Activated CD8-positive, alpha-beta T cell treated with anti-CD3 and anti-CD28 coated beads for 36 hours (primary cell): ENCODE results near the gene NSG2. TPM values are rescaled to one million over a fixed set of nuclear protein-coding genes. Genes with fewer than 3 reads are reported as not detected.

ENCODE experiments used
- ATAC-seq: fragments of 200-7000 bp; cut with Tn5 transposase; one replicate; pipeline ENCODE4 v1.10.0; 2021; ENCODE audit warnings: mild to moderate bottlenecking, moderate library complexity
- CTCF ChIA-PET: fragments of 350-600 bp; sonication (Branson Sonifier 250); formaldehyde crosslinking; loops from one replicate; lab custom pipeline; 2021; ENCODE audit warnings: antibody characterized with exemption; lab: Charles Lee
- POLR2A ChIA-PET: fragments of 350-600 bp; sonication (Branson Sonifier 250); formaldehyde crosslinking; loops from one replicate; lab custom pipeline; 2021; ENCODE audit warnings: antibody characterized with exemption; lab: Charles Lee
- DNase-seq: peaks from one replicate; pipeline ENCODE4 v3.0.0-alpha.2; 2020
- H3K27ac Mint-ChIP-seq: one replicate; pipeline ENCODE4 v1.8.0; 2021; ENCODE audit warnings: mild to moderate bottlenecking, mixed read lengths
- H3K27me3 Mint-ChIP-seq: one replicate; pipeline ENCODE4 v1.8.0; 2021; ENCODE audit warnings: mixed read lengths
- H3K36me3 Mint-ChIP-seq: one replicate; pipeline ENCODE4 v1.8.0; 2021; ENCODE audit warnings: low read depth, mixed read lengths
- H3K4me1 Mint-ChIP-seq: one replicate; pipeline ENCODE4 v1.8.0; 2021; ENCODE audit warnings: low read depth, mixed read lengths
- H3K4me3 Mint-ChIP-seq: one replicate; pipeline ENCODE4 v1.8.0; 2021; ENCODE audit warnings: mild to moderate bottlenecking, moderate library complexity, mixed read lengths
- H3K9me3 Mint-ChIP-seq: one replicate; pipeline ENCODE4 v1.8.0; 2021; ENCODE audit warnings: mixed read lengths
- intact Hi-C: fragments of 100-400 bp; cut with micrococcal nuclease; formaldehyde crosslinking; loops from one replicate; pipeline ENCODE4 v1.10.0; 2022
- total RNA-seq, 2 experiments: library from RNA; stranded (reverse); gene quantifications; one replicate each; pipeline ENCODE4 v1.2.3, GENCODE V29; 2021
- TF ChIP-seq, protein P1 (sequence below): fragments of 200-600 bp; IDR thresholded peaks from one replicate; pipeline ENCODE4 v1.8.0; 2022; ENCODE audit warnings: antibody characterized with exemption, mild to moderate bottlenecking

NSG2 gene
- total RNA-seq = not detected

DNA sequence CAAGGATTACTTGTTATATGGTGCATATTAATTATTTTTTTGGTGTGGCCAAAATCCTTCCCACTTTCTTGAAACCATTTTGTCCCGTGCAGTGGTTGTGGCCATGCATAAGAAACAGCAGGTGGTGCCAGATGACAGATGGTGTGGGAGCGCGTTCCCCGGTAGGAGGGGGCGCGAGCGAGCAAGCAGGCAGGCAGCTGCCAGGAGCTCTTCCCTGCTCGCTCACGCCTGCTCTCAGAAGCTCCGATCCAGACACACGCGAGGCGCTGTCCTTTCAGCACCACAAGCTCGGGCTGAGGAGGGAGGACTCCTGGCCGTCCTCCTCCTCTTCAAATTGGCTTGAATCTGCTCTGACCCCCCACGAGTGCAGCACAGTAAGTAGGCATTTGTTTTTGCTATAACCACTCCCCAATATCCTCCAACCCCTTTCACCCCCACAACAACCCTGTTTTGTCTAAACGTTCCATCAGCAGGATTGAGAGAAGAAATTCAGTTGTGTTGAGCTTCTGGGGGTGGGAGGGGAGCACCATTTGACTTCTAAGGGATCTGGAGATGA, at the start of gene NSG2:
Gene NSG2, plus strand, starts transcription at position 237 of the 556 bp plus-strand sequence. CDS start 1,050 bp downstream, outside the sequence.
- DNase-seq = peak; percentile 60
- H3K4me1 Mint-ChIP-seq = no peaks in the 10 kb centered on the region
- intact Hi-C loops = no loop called here
- CTCF ChIA-PET = interaction anchor here (1.1 kb wide), 1 partner anchor 266 kb away, joined by 7 read pairs; no protein-coding TSS in a partner anchor
- H3K27ac Mint-ChIP-seq = no peak within 1 kb of the TSS
- no peak within 1 kb of the TSS for H3K4me3 Mint-ChIP-seq
- POLR2A ChIA-PET = no interaction called here
- peak; percentile 79 for ATAC-seq
- no peaks in the 10 kb centered on the region for H3K9me3 Mint-ChIP-seq
- TF ChIP-seq, protein P1, sequence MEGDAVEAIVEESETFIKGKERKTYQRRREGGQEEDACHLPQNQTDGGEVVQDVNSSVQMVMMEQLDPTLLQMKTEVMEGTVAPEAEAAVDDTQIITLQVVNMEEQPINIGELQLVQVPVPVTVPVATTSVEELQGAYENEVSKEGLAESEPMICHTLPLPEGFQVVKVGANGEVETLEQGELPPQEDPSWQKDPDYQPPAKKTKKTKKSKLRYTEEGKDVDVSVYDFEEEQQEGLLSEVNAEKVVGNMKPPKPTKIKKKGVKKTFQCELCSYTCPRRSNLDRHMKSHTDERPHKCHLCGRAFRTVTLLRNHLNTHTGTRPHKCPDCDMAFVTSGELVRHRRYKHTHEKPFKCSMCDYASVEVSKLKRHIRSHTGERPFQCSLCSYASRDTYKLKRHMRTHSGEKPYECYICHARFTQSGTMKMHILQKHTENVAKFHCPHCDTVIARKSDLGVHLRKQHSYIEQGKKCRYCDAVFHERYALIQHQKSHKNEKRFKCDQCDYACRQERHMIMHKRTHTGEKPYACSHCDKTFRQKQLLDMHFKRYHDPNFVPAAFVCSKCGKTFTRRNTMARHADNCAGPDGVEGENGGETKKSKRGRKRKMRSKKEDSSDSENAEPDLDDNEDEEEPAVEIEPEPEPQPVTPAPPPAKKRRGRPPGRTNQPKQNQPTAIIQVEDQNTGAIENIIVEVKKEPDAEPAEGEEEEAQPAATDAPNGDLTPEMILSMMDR = peak; percentile 32
- peaks cover 17% of the 10 kb centered on the region for H3K27me3 Mint-ChIP-seq
- H3K36me3 Mint-ChIP-seq = no peaks in the 10 kb centered on the region

DNA sequence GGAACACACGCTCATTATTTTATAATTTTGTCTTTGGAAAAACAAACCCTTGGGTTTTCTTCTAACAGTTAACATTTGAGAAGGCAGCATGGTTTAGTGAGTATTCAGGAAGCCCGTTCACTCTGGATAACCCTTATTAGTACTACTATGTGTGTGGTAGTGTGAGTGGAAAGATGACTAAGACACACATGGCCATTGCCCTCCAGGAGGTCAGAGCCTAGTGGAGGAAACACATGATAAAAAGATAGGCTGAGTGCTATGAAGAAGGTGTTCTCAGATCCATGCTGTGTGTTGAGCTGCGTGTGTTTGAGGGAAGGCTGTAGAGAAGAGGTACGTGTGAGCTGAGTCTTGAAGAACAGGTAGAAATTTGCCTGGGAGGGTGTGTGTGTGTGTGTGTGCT, 48.2 kb upstream of the NSG2 start:
- Mint-ChIP-seq H3K36me3 (no peaks in the 10 kb centered on the region), H3K27me3 (peaks cover 24% of the 10 kb centered on the region), H3K4me3 (no peak overlapping the region), H3K9me3 (no peaks in the 10 kb centered on the region), H3K27ac (no peak overlapping the region), H3K4me1 (no peaks in the 10 kb centered on the region)
- no peak for DNase-seq
- ATAC-seq = no peak
- ChIA-PET POLR2A (no interaction called here), CTCF (no interaction called here)
- TF ChIP-seq, protein P1 = no peak
- intact Hi-C loops = no loop called here

DNA sequence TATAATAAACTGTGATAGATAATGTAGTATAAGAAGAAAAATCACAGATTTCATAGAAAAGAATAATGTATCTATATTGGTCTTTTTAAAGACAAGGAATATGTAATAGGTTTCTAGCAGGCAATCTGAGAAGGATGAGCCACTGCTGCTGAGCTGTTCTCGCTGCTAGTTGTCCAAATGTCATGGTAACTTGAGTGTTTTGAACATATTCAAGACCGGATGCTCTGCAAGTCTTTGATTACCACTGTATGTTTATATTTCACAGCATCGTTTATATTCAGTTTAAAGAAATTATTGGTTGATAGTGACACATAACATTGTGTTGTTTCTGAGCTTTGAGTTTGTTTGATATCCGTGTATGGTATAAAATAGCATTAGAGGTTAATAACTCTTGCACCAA, 47.0 kb upstream of the NSG2 start:
- H3K36me3 Mint-ChIP-seq = no peaks in the 10 kb centered on the region

GRCh38 chr5:174000076-174000475, 45.4 kb upstream of the NSG2 start:
- H3K36me3 Mint-ChIP-seq = no peaks in the 10 kb centered on the region
- no peak overlapping the region for H3K4me3 Mint-ChIP-seq
- intact Hi-C loops = no loop called here
- no peaks in the 10 kb centered on the region for H3K4me1 Mint-ChIP-seq
- H3K9me3 Mint-ChIP-seq = no peaks in the 10 kb centered on the region
- no peak for ATAC-seq
- TF ChIP-seq, protein P1 = no peak
- CTCF ChIA-PET = no interaction called here
- POLR2A ChIA-PET = no interaction called here
- peaks cover 25% of the 10 kb centered on the region for H3K27me3 Mint-ChIP-seq
- DNase-seq = no peak
- no peak overlapping the region for H3K27ac Mint-ChIP-seq

More for the DNA sequence above, 47.0 kb upstream of the NSG2 start:
- Mint-ChIP-seq H3K27me3 (peaks cover 27% of the 10 kb centered on the region), H3K4me1 (no peaks in the 10 kb centered on the region), H3K9me3 (no peaks in the 10 kb centered on the region), H3K4me3 (no peak overlapping the region), H3K27ac (no peak overlapping the region)
- ATAC-seq (no peak), DNase-seq (no peak)
- intact Hi-C loops = no loop called here
- ChIA-PET POLR2A (no interaction called here), CTCF (no interaction called here)
- TF ChIP-seq, protein P1 = no peak

GRCh38 chr5:174003795-174004194, 41.7 kb upstream of the NSG2 start:
- H3K27ac Mint-ChIP-seq = no peak overlapping the region
- H3K4me3 Mint-ChIP-seq = no peak overlapping the region
- H3K4me1 Mint-ChIP-seq = no peaks in the 10 kb centered on the region
- TF ChIP-seq, protein P1 = no peak
- peaks cover 20% of the 10 kb centered on the region for H3K27me3 Mint-ChIP-seq
- no peaks in the 10 kb centered on the region for H3K36me3 Mint-ChIP-seq
- ChIA-PET CTCF (no interaction called here), POLR2A (no interaction called here)
- H3K9me3 Mint-ChIP-seq = no peaks in the 10 kb centered on the region
- DNase-seq (no peak), ATAC-seq (no peak)
- intact Hi-C loops = no loop called here
